Right atrium auricular region (tissue), 2 donors: ENCODE data around the gene ADARB2. TPM values are rescaled to one million over a fixed set of nuclear protein-coding genes. Genes with fewer than 3 reads are reported as not detected.

Experiments
- DNase-seq: peaks from one replicate; pipeline ENCODE4 v3.0.0-alpha.2; 2019; ENCODE audit warnings: low spot score
- H3K27ac ChIP-seq, 2 donors: fragments of 200-600 bp; sonication (generic); 1 replicate in 1 of 2; 2 replicates in 1 of 2; pipeline ENCODE4 v1.5.1; 2016 to 2019
- H3K27me3 ChIP-seq, 2 donors: fragments of 200-600 bp; sonication (generic); one replicate each; pipeline versions ENCODE4 v1.5.1 to v1.6.0; 2017 to 2019
- H3K36me3 ChIP-seq: fragments of 200-600 bp; sonication (generic); one replicate; pipeline ENCODE4 v1.5.1; 2016
- H3K4me1 ChIP-seq, 2 donors: fragments of 200-600 bp; sonication (generic); one replicate each; pipeline versions ENCODE4 v1.5.1 to v1.6.0; 2017 to 2019
- H3K4me3 ChIP-seq, 2 donors: fragments of 200-600 bp; sonication (generic); 1 replicate in 1 of 2; 2 replicates in 1 of 2; pipeline ENCODE4 v1.5.1; 2017 to 2019; ENCODE audit warnings: mild to moderate bottlenecking in 1 of 2, moderate library complexity in 1 of 2
- H3K9me3 ChIP-seq, 2 donors: fragments of 200-600 bp; sonication (generic); one replicate each; pipeline ENCODE4 v1.5.1; 2019
- CTCF ChIP-seq, 2 donors: fragments of 200-600 bp; sonication (generic); IDR thresholded peaks; one replicate each; pipeline ENCODE4 v1.5.1; 2019; ENCODE audit warnings: antibody characterized with exemption in 2 of 2
- total RNA-seq, 2 donors: library from RNA; depleted of rRNA; stranded (reverse); fragments of >200 nt; gene quantifications; one replicate each; pipeline ENCODE4 v1.1.0, GENCODE V29; 2016

ADARB2 gene
- total RNA-seq, 2 donors from 2014 or later: 0.33 to 0.71 TPM

GRCh38 chr10:1169186-1169885 lies 568.0 kb downstream of the ADARB2 start:
- TF ChIP-seq CTCF (IDR thresholded peaks at IDR 0.05): no peak
- no peaks in the 10 kb centered on the region for H3K36me3 ChIP-seq
- H3K4me3 ChIP-seq: no peak overlapping the region
- H3K9me3 ChIP-seq: no peaks in the 10 kb centered on the region
- no peak for DNase-seq
- no peak overlapping the region for H3K27ac ChIP-seq
- H3K27me3 ChIP-seq: no peaks in the 10 kb centered on the region
- no peaks in the 10 kb centered on the region for H3K4me1 ChIP-seq

- H3K4me3 ChIP-seq: no peak overlapping the region
- no peak overlapping the region for H3K27ac ChIP-seq
- H3K4me1 ChIP-seq: no peaks in the 10 kb centered on the region
- no peaks in the 10 kb centered on the region for H3K36me3 ChIP-seq
- no peaks in the 10 kb centered on the region for H3K9me3 ChIP-seq
- TF ChIP-seq CTCF (IDR thresholded peaks at IDR 0.05): no peak
- no peak for DNase-seq
- no peaks in the 10 kb centered on the region for H3K27me3 ChIP-seq
These were observed 568.6 kb downstream of the ADARB2 start for GRCh38 chr10:1168763-1169162.

- Histone ChIP-seq H3K4me3 (no peak overlapping the region), H3K27ac (no peak overlapping the region), H3K27me3 (no peaks in the 10 kb centered on the region), H3K36me3 (no peaks in the 10 kb centered on the region), H3K4me1 (no peaks in the 10 kb centered on the region), H3K9me3 (no peaks in the 10 kb centered on the region)
- no peak for TF ChIP-seq CTCF (IDR thresholded peaks at IDR 0.05)
- no peak for DNase-seq
These were observed 570.5 kb downstream of the ADARB2 start for GRCh38 chr10:1166828-1167275.

GRCh38 chr10:1166101-1166827 lies 571.1 kb downstream of the ADARB2 start:
- TF ChIP-seq CTCF (IDR thresholded peaks at IDR 0.05): no peak
- no peaks in the 10 kb centered on the region for H3K36me3 ChIP-seq
- H3K27ac ChIP-seq: no peak overlapping the region
- H3K4me1 ChIP-seq: no peaks in the 10 kb centered on the region
- H3K27me3 ChIP-seq: no peaks in the 10 kb centered on the region
- no peak for DNase-seq
- H3K4me3 ChIP-seq: no peak overlapping the region
- no peaks in the 10 kb centered on the region for H3K9me3 ChIP-seq

- no peaks in the 10 kb centered on the region for H3K9me3 ChIP-seq
- DNase-seq: no peak
- H3K27ac ChIP-seq: no peak overlapping the region
- H3K27me3 ChIP-seq: no peaks in the 10 kb centered on the region
- TF ChIP-seq CTCF (IDR thresholded peaks at IDR 0.05): no peak
- no peaks in the 10 kb centered on the region for H3K4me1 ChIP-seq
- no peak overlapping the region for H3K4me3 ChIP-seq
- H3K36me3 ChIP-seq: no peaks in the 10 kb centered on the region
These were observed 573.5 kb downstream of the ADARB2 start for GRCh38 chr10:1163831-1164230.
